ENCODE data around the gene H1-8. TPM values are rescaled to one million over a fixed set of nuclear protein-coding genes. Genes with fewer than 3 reads are reported as not detected.
"Not testable (repeated sequence)": the region's sequence is repeated elsewhere in the genome, so short reads cannot be mapped to it uniquely, and the experiment has no call there.

H1-8 gene, protein sequence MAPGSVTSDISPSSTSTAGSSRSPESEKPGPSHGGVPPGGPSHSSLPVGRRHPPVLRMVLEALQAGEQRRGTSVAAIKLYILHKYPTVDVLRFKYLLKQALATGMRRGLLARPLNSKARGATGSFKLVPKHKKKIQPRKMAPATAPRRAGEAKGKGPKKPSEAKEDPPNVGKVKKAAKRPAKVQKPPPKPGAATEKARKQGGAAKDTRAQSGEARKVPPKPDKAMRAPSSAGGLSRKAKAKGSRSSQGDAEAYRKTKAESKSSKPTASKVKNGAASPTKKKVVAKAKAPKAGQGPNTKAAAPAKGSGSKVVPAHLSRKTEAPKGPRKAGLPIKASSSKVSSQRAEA
- not detected for polyA plus RNA-seq (2013, experiment 1 of 2)
- not detected for polyA plus RNA-seq (2013, experiment 2 of 2)

DNA sequence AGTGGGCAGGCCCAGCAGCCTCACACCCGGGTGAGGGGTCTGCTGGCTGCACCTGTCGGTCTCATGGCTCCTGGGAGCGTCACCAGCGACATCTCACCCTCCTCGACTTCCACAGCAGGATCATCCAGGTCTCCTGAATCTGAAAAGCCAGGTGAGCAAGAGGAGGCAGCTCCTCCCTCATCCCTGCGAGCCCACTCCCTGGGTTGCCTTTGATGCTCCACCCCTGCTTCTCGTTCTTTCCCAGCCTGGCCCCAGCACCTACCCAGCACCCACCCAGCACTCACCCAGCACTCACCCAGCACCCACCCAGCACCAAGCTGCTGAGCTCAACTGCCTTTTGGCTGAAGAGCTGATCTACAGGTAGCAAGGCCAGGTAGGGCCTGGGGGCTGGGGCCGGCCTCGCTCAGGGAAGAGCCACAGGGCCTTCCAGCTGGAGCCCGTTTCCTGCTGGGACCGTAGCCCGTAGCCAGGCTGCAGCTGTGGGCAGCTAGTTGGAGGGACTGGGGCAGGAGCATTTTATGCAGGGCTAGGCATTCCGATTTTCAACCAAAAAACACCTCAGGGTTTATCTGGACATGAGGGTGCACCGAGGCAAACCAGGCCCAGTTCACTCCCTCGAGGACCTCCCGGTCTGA is at the start of gene H1-8:
Gene H1-8, plus strand, starts transcription at position 20 of the 635 bp plus-strand sequence. Its CDS starts 44 bp downstream, at position 64.
- Histone ChIP-seq H3K27me3 (ENCODE audit: insufficient read depth, low read length) (no peaks in the 10 kb centered on the region), H3K4me1 (ENCODE audit: insufficient read depth, low read length) (peaks cover 5% of the 10 kb centered on the region), H3K4me3 (ENCODE audit: low read length) (no peak within 1 kb of the TSS), H3K27ac (ENCODE audit: low read depth, low read length) (no peak within 1 kb of the TSS), H3K36me3 (ENCODE audit: insufficient read depth, low read length) (no peaks in the 10 kb centered on the region), H3K9me3 (ENCODE audit: insufficient read depth, low read depth, low read length) (no peaks in the 10 kb centered on the region), H3K9ac (ENCODE audit: low read depth, low read length) (no peak within 1 kb of the TSS)
- WGBS: 80% methylated on average over 16 of the region's 16 CpGs

DNA sequence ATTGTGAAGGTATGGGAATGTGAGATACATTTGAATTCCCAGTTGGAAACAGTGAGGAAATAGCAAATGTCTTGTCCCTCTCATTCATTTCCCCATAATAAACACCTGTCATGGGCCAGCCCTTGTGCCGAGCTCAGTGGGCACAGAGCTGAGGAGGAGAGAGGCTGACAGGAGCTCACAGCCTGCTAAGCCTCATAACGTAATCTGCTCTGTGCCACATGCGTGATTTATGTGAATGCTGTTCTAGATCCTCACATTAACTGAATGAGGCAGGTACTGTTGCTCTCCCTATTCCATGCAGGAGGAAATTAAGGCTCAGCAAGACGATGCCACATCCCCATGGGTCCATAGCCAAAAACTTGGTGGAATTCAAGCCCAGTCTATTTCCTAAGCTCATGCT is 49.8 kb upstream of the H1-8 start:
- peaks cover 16% of the 10 kb centered on the region for H3K4me1 ChIP-seq (ENCODE audit: insufficient read depth, low read length)
- no peaks in the 10 kb centered on the region for H3K27me3 ChIP-seq (ENCODE audit: insufficient read depth, low read length)
- no peak overlapping the region for H3K27ac ChIP-seq (ENCODE audit: low read depth, low read length)
- H3K36me3 ChIP-seq (ENCODE audit: insufficient read depth, low read length): peaks cover 14% of the 10 kb centered on the region
- H3K9me3 ChIP-seq (ENCODE audit: insufficient read depth, low read depth, low read length): no peaks in the 10 kb centered on the region
- 93% methylated on average over 4 of the region's 4 CpGs for WGBS
- no peak overlapping the region for H3K4me3 ChIP-seq (ENCODE audit: low read length)
- no peak overlapping the region for H3K9ac ChIP-seq (ENCODE audit: low read depth, low read length)

DNA sequence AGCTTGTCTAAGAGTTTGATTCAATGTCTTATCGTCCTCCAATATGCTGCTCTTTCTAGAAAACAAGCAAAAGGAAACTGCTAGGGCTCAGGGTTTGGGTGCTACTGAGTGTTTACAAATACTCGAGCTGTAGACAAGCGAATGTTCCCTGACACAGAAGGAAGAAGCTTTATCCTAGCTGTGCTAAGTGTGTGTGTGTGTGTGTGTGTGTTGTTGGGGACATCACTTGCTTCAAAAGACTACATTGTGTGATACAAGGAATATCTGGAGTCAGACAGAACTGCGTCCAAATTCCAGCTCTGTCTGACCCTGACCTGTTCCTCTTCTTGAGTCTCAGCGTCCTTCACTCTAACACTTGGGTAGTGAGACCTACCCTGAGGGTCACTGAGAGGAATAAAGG is 48.5 kb upstream of the H1-8 start:
- H3K4me1 ChIP-seq (ENCODE audit: insufficient read depth, low read length): peaks cover 16% of the 10 kb centered on the region
- not testable (repeated sequence) for H3K27me3 ChIP-seq (ENCODE audit: insufficient read depth, low read length); H3K4me3 ChIP-seq (ENCODE audit: low read length); H3K9me3 ChIP-seq (ENCODE audit: insufficient read depth, low read depth, low read length)
- 73% methylated on average over 5 of the region's 5 CpGs for WGBS
- peaks cover 14% of the 10 kb centered on the region for H3K36me3 ChIP-seq (ENCODE audit: insufficient read depth, low read length)
- H3K9ac ChIP-seq (ENCODE audit: low read depth, low read length): 0 out of 2 replicates have a peak overlapping the region, but pooled peaks have one; percentile 8
- H3K27ac ChIP-seq (ENCODE audit: low read depth, low read length): peak overlapping the region; percentile 14; the same call in 1 of the 2 replicates

DNA sequence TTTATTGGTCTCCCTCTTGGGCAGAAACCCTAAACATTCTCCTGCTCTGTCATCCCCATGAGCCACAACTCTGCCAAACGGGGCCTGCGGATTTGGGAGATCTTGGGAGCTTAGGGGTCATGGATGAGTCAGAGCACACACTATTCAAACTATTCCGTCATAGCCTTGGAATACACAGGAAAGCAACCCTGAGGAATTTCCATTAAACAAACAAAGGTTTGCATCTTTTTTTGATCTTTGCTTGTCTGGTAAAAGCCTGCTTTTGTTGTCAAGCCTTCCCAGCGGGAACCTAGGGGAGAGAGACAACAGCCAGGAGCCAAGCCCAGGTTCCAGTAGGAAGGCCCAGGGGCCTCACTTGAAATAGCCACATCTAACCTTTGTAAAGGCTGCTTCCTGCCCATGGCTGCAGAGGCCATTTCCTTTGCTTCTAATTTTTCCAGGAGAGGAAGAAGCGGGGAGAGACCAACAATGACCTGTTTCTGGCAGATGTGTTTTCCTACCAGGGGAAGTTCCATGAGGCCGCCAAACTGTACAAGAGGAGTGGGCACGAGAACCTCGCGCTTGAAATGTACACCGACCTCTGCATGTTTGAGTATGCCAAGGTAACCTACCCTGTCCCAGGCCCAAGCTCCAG is 47.9 kb upstream of the H1-8 start:
- WGBS: 50% methylated on average over 10 of the region's 10 CpGs
- H3K36me3 ChIP-seq (ENCODE audit: insufficient read depth, low read length): peaks cover 19% of the 10 kb centered on the region
- H3K27ac ChIP-seq (ENCODE audit: low read depth, low read length): peak overlapping the region; percentile 64

DNA sequence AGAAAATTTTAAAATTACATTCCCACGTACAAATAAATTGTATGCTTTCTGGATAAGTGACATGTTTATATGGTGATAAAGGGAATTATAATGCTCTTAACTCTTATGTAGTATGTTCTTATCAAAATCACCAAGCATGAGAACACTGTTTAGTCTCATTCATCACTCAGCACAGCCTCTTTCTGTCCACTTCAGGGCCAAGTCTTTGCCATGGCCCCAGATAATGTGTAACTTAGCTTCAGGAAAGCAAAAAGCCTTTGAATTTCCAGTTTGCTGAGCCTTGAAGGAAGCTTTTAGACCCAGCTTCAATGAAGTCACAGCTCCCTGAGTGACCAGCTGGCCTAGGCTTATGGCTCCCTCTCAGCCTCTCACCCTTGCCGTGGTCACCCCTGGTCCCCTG is 45.1 kb upstream of the H1-8 start:
- Histone ChIP-seq H3K36me3 (ENCODE audit: insufficient read depth, low read length) (peaks cover 26% of the 10 kb centered on the region), H3K4me1 (ENCODE audit: insufficient read depth, low read length) (peaks cover 12% of the 10 kb centered on the region)
- not testable (repeated sequence) for H3K27ac ChIP-seq (ENCODE audit: low read depth, low read length); H3K27me3 ChIP-seq (ENCODE audit: insufficient read depth, low read length); H3K4me3 ChIP-seq (ENCODE audit: low read length); H3K9ac ChIP-seq (ENCODE audit: low read depth, low read length); H3K9me3 ChIP-seq (ENCODE audit: insufficient read depth, low read depth, low read length)
- WGBS: 97% methylated on average over 1 of the region's 2 CpGs

More for the DNA sequence above, 47.9 kb upstream of the H1-8 start:
- H3K27me3 ChIP-seq (ENCODE audit: insufficient read depth, low read length); H3K9me3 ChIP-seq (ENCODE audit: insufficient read depth, low read depth, low read length); H3K4me3 ChIP-seq (ENCODE audit: low read length): not testable (repeated sequence)
- Histone ChIP-seq H3K4me1 (ENCODE audit: insufficient read depth, low read length) (peaks cover 16% of the 10 kb centered on the region), H3K9ac (ENCODE audit: low read depth, low read length) (peak overlapping the region; percentile 41; the same call in 1 of the 2 replicates)

DNA sequence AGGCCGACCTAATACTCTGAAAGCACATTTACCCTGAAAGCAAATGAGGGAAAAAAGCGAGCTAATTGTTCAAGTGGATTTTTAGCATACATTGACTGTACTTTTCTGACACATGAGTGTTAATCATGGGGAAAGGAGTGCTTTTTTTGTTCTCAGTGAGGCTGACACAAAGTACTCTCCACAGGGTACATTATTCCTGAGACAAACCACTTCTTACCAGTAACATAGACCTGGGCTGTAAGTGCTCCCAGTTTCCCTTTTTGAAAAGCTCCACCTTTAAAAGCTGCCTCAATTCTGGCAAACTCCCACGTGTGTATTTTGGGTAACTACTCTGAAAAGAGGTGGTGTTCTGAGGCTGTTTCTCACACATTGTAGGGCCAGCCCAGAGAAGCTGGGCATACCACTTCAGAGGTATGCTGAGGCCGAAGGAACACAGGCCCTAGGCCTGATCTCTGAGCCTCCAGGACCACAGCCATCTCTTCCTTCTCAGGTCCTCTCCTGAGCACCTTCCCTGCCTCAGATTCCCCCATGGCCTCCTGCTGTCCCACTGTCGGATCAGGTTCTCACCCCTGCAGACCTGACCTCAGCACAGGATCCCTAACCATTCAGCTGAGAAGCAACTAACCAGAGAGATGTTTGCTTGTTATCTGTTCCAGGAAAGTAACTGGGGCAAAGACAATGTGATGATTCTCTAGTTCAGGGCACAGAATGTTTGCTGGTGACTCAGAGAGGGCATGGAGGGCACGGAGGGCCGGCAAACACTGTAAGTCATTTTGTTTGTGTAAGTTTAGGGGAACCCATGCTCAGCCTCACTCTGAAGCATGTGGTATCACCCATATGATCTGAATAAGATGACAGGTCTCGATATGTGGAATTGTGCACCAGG is 44.1 kb upstream of the H1-8 start:
- WGBS: 74% methylated on average over 4 of the region's 8 CpGs
- not testable (repeated sequence) for H3K27ac ChIP-seq (ENCODE audit: low read depth, low read length); H3K9ac ChIP-seq (ENCODE audit: low read depth, low read length); H3K4me3 ChIP-seq (ENCODE audit: low read length); H3K27me3 ChIP-seq (ENCODE audit: insufficient read depth, low read length); H3K9me3 ChIP-seq (ENCODE audit: insufficient read depth, low read depth, low read length)
- Histone ChIP-seq H3K36me3 (ENCODE audit: insufficient read depth, low read length) (peaks cover 33% of the 10 kb centered on the region), H3K4me1 (ENCODE audit: insufficient read depth, low read length) (peaks cover 12% of the 10 kb centered on the region)

DNA sequence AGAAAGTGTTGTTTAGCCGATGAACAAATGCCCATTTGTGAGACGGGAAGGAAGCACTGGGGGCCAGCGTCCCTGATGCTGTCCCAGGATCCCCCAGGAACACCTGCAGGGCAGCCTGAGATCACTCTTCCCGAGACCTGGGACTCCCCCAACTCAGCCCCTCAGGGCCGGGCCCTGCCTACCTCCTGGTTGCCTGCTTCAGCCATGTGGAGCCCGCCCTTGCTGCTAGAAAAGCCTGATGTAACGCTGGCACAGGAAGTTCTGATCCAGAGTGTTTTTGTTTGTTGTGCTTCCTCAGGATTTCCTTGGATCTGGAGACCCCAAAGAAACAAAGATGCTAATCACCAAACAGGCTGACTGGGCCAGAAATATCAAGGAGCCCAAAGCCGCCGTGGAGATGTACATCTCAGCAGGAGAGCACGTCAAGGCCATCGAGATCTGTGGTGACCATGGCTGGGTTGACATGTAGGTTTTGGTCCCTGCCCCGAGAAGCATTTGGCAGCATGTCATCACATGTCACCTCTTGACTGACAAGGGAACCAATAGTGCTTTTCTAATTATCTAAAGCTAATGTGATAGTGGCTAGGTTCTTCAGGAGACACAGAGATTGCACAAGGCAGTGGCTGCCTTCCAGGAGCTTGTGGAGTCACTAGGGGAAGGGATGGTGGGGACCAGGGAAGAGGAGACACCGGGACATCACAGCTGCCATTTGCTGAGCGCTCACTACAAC is 43.2 kb upstream of the H1-8 start:
- not testable (repeated sequence) for H3K4me3 ChIP-seq (ENCODE audit: low read length); H3K4me1 ChIP-seq (ENCODE audit: insufficient read depth, low read length); H3K9me3 ChIP-seq (ENCODE audit: insufficient read depth, low read depth, low read length); H3K9ac ChIP-seq (ENCODE audit: low read depth, low read length); H3K27me3 ChIP-seq (ENCODE audit: insufficient read depth, low read length); H3K27ac ChIP-seq (ENCODE audit: low read depth, low read length)
- peaks cover 42% of the 10 kb centered on the region for H3K36me3 ChIP-seq (ENCODE audit: insufficient read depth, low read length)
- 93% methylated on average over 13 of the region's 14 CpGs for WGBS

DNA sequence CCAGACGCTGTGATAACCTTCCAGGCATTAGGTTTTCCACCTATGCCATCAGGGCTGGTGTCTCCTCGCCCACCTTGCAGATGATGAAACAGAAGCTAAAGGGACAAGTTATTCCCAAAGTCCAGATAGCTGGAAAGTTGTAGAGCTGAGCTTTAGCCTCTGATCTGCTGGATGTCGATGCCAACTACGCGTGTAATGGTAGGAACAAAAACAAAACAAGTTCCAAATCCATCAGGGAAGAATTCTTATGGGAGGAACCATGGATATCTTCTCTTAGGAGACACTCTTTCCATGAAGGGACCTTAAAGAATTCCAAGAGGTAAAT is 42.7 kb upstream of the H1-8 start:
- H3K4me1 ChIP-seq (ENCODE audit: insufficient read depth, low read length): peaks cover 4% of the 10 kb centered on the region
- no peak overlapping the region for H3K9ac ChIP-seq (ENCODE audit: low read depth, low read length)
- no peaks in the 10 kb centered on the region for H3K27me3 ChIP-seq (ENCODE audit: insufficient read depth, low read length)
- H3K27ac ChIP-seq (ENCODE audit: low read depth, low read length): no peak overlapping the region
- no peaks in the 10 kb centered on the region for H3K9me3 ChIP-seq (ENCODE audit: insufficient read depth, low read depth, low read length)
- 99% methylated on average over 5 of the region's 5 CpGs for WGBS
- no peak overlapping the region for H3K4me3 ChIP-seq (ENCODE audit: low read length)
- peaks cover 47% of the 10 kb centered on the region for H3K36me3 ChIP-seq (ENCODE audit: insufficient read depth, low read length)

DNA sequence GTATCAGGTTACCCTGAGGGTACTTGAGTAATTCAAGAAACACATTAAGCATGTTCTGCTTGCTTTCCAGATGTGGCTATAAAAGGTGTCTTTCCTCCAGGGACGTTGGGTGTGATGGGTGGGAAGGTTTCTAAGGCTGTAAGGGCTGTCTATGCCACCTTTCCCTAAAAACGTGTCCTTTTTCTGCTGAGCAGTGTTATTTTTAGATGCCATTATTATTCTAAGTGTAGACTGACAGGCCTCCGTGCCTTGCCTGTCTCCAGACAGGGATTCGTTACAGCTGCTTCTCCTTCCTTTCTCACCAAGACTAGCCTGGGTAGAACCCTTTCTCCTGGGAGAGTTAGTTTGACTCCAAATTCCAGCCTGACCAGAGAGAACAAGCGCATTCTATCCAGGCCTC is 41.3 kb upstream of the H1-8 start:
- Histone ChIP-seq H3K36me3 (ENCODE audit: insufficient read depth, low read length) (peaks cover 55% of the 10 kb centered on the region), H3K9ac (ENCODE audit: low read depth, low read length) (no peak overlapping the region), H3K4me1 (ENCODE audit: insufficient read depth, low read length) (no peaks in the 10 kb centered on the region), H3K4me3 (ENCODE audit: low read length) (no peak overlapping the region), H3K27me3 (ENCODE audit: insufficient read depth, low read length) (no peaks in the 10 kb centered on the region), H3K27ac (ENCODE audit: low read depth, low read length) (no peak overlapping the region), H3K9me3 (ENCODE audit: insufficient read depth, low read depth, low read length) (no peaks in the 10 kb centered on the region)
- 80% methylated on average over 5 of the region's 5 CpGs for WGBS

DNA sequence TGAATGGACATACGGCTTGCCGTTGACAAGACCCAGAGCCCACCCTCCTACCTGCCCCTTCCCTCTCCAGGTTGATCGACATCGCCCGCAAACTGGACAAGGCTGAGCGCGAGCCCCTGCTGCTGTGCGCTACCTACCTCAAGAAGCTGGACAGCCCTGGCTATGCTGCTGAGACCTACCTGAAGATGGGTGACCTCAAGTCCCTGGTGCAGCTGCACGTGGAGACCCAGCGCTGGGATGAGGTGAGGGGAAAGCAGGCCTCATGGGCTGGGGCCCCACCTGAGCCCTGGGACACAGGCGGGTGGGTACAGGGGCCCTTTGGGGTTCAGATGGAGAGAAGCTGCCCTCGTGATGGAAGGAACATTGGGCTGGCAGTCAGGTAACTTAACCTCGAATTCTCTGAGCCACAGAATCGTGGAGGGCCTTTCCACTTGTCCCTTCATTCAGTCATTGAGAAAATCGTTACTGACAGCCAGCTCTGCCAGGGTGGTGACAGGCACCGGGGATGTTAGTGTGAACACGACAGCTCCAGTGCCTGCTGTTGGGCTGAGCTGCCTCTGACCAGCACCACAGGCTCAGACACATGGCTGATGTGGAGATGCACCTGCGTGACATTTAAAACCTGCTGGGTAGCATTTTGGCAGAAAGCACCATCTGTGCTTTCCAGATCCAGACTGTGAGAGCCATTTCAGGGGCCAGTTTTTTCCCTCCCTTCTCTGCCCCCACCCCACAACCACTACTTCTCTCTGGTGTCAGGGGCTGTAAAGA is 40.1 kb upstream of the H1-8 start:
- H3K4me1 ChIP-seq (ENCODE audit: insufficient read depth, low read length): no peaks in the 10 kb centered on the region
- 95% methylated on average over 18 of the region's 18 CpGs for WGBS
- no peak overlapping the region for H3K9ac ChIP-seq (ENCODE audit: low read depth, low read length)
- H3K4me3 ChIP-seq (ENCODE audit: low read length): no peak overlapping the region
- H3K36me3 ChIP-seq (ENCODE audit: insufficient read depth, low read length): peaks cover 63% of the 10 kb centered on the region
- no peaks in the 10 kb centered on the region for H3K9me3 ChIP-seq (ENCODE audit: insufficient read depth, low read depth, low read length)
- H3K27me3 ChIP-seq (ENCODE audit: insufficient read depth, low read length): no peaks in the 10 kb centered on the region
- H3K27ac ChIP-seq (ENCODE audit: low read depth, low read length): no peak overlapping the region
